Measurements from ENCODE around the gene GOLGA6L7.
A peak's percentile ranks its signal among the peaks of the same experiment; 100 is the strongest.
"Not testable (repeated sequence)": the region's sequence is repeated elsewhere in the genome, so short reads cannot be mapped to it uniquely, and the experiment has no call there.

GOLGA6L7 gene

DNA sequence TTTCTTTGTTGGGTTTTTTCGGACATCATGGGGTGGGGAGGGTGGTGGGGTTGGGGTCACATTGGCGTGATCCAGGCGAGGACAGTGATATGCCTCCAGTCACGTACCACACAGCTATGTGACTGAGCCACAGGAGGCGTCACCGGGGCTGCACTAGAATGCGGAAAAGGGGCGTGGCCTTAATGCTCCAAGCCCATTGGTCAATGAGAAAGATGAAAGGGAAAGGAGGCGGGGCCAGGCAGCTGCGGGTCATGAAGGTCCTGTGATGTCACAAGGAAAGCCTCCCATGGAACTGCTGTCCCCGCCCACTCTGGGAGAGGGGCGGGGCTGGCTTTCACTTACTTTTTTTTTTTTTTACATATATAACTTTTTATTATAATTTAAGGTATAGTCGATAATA lies at the start of gene GOLGA6L7:
TSS of gene GOLGA6L7 (minus strand) at position 124 of the 400 bp plus-strand sequence. CDS start at position 29, 95 bp downstream.
- DNase-seq: not testable (repeated sequence)

DNA sequence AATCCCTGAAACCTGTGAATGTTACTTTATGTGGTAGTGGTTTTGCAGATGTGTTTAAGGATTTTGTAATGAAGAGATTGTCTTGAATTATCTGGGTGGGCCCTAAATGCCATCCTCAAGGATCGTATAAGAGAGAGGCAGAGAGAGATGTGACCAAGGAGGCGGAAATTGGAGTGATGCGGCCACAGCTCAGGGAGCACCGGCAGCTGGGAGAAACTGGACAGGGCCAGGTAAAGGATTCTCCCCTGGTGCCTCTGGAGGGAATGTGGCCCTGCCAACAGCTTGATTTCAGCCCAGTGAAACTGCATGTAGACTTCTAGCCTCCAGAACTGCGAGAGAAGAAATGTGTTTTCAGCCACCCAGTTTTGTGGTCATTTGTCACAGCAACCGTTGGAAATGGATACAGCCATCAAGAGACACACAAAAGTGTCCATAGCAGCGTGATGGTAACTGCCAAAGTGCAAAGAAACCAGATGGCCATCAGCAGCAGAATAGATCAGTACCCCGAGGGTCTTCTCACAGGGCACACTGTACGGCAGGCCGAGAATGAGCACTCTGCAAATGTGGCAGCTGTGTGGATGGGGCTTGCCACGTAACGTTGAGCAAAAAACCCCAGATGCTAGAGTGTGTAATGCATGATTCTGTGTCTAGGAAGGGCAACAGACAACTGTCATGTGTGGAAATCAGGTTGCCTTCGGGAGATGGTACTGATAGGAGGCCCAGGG lies 49.6 kb upstream of the GOLGA6L7 start:
- no peak for DNase-seq

GRCh38 chr15:28896951-28897350 lies 48.5 kb upstream of the GOLGA6L7 start:
- no peak for DNase-seq

GRCh38 chr15:28895566-28895965 lies 47.1 kb upstream of the GOLGA6L7 start:
- DNase-seq: no peak

GRCh38 chr15:28895146-28895545 lies 46.7 kb upstream of the GOLGA6L7 start:
- DNase-seq: no peak

- no peak for DNase-seq
Observed at GRCh38 chr15:28894631-28895030, 46.2 kb upstream of the GOLGA6L7 start.

DNA sequence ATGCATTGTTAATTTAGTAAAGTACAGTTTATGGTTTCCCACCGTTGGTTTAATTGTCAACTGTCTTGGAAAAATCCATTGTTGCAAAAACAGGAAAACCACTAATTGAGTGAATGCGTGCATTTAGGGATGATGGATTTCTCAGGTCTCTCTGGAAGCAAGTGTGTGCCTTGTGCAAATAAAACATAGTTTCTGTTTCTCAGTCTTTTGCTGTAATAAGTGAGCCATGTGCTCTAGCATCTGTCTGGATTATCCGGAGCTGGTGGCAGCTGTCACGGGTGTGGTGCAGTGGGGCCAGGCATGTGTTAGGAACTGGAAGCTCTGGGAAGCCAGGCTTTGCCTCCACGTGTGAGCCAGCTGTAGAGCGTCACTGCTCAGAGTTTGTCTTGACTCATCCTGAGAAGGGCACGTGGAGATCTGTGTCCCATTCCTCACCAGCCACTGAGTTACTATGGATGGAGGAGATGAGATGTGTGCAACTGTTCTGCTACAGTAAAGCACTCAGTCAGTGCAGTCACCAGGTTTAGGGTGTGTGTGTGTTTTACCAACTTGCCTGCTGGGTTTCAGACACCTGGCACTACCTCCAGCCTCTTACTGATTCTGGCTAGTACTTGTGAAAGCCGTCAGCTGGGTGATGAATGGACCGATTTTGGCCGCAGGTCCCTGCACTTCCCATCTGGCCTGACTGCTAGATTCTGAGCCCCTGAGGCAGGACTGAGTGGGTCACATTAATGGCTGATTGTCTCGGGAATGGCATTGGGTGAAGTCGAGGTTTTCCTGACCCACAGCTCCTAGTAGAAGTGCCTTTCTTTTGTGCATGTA lies 44.6 kb upstream of the GOLGA6L7 start:
- DNase-seq: no peak

GRCh38 chr15:28891588-28891987 lies 43.1 kb upstream of the GOLGA6L7 start:
- no peak for DNase-seq

GRCh38 chr15:28890711-28891495 lies 42.5 kb upstream of the GOLGA6L7 start:
- no peak for DNase-seq

DNA sequence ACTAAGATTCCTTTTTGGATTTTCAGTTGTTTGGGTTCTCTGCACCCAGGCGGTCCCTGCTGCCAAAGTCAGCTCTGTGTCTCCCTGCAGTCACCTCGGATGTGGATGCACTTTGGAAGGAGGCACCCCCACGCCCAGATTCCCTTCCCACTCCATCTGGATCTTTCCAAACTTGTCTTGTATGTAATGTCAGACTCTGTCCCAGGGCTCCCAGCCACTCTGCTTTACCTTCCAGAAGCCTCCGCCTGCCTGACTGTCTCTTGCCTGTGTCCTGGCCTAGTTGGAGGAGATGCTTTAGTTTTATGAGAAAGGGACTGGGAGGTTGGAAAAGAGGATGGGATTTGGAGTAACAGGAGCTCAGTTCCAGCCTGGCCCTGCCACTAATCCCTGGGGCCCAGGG lies 41.8 kb upstream of the GOLGA6L7 start:
- not testable (repeated sequence) for DNase-seq

GRCh38 chr15:28889871-28890270 lies 41.4 kb upstream of the GOLGA6L7 start:
- not testable (repeated sequence) for DNase-seq

- DNase-seq: no peak
Observed at GRCh38 chr15:28889346-28889745, 40.9 kb upstream of the GOLGA6L7 start.

DNA sequence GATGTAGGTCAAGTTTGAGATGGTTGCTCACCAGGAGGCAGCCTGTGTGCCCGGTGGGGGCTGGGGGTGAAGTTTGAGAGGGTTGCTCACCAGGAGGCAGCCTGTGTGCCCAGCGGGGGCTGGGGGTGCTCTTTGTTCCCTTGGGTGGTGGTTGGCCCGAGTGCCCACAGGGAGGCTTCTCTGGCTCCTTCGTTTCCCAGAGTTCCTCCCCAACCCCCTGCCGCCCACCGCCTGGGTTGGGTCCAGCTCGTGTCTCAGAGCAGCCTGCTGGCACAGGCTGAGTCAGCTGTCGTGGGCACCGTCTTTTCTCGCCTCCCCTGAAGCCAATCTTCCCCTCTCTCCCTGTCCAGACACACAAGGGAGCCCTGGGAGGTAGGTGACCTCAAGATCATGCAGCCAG lies 40.5 kb upstream of the GOLGA6L7 start:
- no peak for DNase-seq

DNA sequence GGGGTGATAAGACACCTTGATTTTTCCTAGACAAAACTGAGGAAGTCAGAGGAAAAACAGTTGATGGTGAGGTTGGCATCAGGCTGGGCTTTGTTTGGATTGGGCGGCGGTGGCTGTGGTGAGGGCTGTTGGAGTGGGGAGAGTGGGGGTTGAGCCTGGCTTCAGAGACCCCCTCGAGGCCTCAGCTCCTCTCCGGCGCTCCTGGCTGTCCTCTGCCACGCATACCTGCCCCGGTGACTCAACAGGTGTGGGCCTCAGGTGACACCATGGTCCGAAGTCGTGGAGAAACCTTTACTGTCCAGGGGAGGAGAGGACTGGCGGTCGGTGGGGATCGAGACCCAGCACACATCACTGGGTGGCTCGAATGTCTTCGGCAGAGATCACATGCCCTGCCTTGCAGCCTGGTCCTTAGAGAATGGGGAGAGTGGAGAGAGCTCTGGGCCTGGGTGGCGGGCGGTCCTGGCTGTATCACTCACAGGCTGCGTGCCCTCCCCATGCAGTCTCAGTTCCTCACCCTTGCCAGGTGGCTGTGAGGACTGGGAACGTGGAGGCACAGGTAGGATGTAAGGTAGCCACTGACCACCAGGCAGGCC lies 40.0 kb upstream of the GOLGA6L7 start:
- no peak for DNase-seq

GRCh38 chr15:28887339-28888174 lies 39.1 kb upstream of the GOLGA6L7 start:
- no peak for DNase-seq

- DNase-seq: no peak
Observed at GRCh38 chr15:28886431-28887338, 38.2 kb upstream of the GOLGA6L7 start.

DNA sequence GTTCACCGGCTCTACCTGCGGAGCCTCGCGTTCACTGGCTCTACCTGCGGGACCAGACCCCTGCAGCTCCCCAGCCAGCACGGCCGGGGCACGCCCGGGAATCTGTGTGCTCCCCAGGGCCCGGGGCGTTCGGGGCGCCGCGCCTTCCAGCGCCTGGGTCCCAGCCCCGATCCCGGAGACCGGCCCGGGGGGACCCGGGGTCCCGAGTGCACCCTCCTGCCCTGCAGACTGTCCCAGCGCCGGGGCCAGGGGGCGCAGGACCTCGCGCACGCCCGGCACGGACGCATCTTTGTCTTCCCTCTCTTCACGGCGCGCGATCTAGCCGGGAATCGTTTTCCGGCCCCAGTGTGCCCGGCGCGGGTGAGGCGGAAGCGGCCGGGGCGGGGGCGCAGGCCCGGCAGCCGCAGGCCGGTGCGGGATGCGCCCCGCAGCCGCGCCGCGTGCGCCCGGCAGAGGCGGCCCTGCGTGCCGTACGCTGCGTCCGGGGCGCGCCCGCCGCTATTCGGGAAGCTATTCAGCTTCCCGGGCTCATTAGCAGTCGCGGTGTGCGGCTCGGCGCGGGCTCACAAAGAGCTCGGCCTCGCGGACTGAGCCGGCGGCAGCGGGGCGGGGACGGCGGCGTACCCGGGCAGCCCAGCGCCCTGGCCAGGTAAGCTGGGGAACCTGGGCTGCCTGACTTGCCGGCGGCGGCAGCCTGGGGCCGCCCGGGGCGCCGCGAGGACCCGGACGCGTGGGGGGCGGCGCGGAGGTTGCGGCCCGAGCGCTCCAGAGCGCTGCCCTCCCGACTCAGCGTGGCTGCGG lies 37.4 kb upstream of the GOLGA6L7 start, which contains the start of gene APBA2:
TSS of gene APBA2 (plus strand) at position 345 of the 801 bp plus-strand sequence. CDS start 167,911 bp downstream, outside the sequence.
- DNase-seq: peak; percentile 40

DNA sequence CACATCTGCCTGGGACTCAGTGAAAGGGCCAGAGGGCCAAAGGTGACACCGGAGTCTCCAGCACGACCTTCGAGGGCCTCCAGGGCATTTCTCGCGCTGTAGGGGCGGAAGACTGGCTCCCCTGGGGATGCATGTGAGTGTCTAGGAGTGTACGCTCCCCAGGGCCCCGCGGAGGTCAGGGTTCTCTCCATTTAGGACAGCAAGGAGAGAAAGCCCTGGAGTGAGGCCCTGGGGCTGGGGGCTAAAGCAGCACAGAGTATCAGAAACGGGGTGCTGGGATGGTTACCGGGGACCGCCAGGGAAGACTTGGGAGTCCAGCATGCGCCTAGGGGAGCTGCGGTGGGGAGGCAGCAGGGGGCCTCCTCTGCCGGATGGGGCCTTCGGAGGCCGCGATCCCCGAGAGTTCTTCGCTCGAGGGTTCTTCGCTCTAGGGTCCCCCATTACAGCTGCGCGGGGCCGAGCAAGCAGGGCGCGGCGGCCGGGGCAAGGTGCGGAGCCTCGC lies 36.7 kb upstream of the GOLGA6L7 start:
- DNase-seq: peak; percentile 23

GRCh38 chr15:28884151-28884940 lies 35.9 kb upstream of the GOLGA6L7 start:
- no peak for DNase-seq

Data from activated gamma-delta T cell treated with Interleukin-2 at 50 U/mL for 16 hours (primary cell).